ENCODE results near the gene OR56A4.

DNA sequence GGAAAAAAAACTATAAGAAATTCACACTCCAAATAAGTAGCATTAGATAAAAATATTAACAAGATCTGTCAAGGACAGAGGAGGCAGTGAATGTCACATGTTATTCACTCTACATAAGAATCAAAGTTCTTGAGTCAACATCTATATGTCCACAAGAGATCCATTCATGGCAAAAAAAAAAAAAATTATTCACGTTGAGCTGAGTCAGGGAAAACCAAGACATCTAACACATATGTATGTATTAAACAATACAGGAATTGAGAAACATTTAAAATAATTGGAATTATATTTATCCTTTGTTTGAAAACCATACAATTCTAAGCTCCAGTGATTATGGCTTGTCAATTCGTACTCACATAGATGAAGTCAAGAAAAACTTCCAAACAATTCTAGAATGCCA lies 39.8 kb downstream of the OR56A4 start:
- TF ChIP-seq EP300 (IDR thresholded peaks at IDR 0.05), result no peak
- TF ChIP-seq, protein P1, sequence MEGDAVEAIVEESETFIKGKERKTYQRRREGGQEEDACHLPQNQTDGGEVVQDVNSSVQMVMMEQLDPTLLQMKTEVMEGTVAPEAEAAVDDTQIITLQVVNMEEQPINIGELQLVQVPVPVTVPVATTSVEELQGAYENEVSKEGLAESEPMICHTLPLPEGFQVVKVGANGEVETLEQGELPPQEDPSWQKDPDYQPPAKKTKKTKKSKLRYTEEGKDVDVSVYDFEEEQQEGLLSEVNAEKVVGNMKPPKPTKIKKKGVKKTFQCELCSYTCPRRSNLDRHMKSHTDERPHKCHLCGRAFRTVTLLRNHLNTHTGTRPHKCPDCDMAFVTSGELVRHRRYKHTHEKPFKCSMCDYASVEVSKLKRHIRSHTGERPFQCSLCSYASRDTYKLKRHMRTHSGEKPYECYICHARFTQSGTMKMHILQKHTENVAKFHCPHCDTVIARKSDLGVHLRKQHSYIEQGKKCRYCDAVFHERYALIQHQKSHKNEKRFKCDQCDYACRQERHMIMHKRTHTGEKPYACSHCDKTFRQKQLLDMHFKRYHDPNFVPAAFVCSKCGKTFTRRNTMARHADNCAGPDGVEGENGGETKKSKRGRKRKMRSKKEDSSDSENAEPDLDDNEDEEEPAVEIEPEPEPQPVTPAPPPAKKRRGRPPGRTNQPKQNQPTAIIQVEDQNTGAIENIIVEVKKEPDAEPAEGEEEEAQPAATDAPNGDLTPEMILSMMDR (IDR thresholded peaks at IDR 0.05), result no peak
